NCI-H2227 (cell line): ENCODE measurements around the gene ADSL.

Source experiments
- DNase-seq: peaks from one replicate; lab custom pipeline; 2025; ENCODE audit not compliant: unreplicated experiment; lab: John Stamatoyannopoulos, UW

ADSL gene

DNA sequence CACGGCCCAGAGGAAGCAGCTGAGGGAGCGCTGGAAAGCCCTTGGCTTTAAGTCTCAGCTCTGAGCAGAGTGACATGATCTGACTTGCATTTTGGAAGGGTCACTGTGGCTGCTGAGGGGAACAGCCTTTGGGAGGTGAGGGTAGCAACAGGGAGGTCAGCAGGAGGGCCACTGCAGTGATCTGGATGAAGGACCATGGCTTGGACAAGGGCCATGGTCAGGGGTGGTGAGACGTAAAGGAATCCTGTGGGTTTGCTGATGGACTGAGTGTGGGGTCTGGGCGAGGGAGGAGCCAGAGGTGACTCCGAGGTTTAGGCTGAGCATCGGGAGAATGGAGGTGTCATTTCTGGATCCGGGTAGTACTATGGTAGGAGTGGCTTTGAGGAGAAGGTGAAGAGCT is 57.4 kb downstream of the ADSL start:
- no peak for DNase-seq

DNA sequence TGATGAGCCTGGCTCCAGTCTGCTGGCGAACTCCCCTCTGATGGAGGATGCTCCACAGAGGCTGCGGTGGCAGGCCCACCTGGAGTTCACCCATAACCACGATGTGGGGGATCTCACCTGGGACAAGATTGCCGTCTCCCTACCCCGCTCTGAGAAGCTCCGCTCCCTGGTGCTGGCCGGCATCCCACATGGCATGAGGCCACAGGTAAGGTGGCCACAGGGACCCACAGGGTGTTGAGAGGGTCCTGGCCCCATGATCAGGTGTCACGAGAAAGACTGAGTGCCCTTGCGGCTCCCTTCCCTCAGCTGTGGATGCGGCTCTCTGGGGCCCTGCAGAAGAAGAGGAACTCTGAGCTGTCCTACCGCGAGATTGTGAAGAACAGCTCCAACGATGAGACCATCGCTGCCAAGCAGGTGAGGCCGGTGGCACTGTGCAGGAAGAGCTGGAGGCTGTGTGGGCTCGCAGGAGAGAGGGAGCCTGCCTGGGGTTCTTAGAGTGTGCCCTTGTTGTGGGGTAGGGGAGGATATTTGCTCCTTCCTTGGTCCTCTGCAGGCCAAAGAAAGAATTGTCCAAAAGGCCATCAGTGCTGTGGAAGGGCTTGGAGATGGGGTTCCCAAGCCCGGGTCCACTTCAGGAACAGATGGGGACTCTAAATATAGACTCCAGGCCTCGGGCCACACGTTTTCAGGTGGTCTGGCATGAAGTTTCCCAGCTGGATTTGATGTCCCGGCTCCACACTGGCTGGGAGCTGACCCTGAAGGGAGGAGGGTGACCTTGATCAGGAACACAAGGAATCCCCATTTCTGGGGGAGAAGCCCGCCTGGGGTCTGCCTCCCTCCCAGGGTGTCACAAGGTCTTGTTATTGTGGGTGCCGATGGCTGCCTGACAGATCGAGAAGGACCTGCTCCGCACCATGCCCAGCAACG is 58.2 kb downstream of the ADSL start:
- no peak for DNase-seq

DNA sequence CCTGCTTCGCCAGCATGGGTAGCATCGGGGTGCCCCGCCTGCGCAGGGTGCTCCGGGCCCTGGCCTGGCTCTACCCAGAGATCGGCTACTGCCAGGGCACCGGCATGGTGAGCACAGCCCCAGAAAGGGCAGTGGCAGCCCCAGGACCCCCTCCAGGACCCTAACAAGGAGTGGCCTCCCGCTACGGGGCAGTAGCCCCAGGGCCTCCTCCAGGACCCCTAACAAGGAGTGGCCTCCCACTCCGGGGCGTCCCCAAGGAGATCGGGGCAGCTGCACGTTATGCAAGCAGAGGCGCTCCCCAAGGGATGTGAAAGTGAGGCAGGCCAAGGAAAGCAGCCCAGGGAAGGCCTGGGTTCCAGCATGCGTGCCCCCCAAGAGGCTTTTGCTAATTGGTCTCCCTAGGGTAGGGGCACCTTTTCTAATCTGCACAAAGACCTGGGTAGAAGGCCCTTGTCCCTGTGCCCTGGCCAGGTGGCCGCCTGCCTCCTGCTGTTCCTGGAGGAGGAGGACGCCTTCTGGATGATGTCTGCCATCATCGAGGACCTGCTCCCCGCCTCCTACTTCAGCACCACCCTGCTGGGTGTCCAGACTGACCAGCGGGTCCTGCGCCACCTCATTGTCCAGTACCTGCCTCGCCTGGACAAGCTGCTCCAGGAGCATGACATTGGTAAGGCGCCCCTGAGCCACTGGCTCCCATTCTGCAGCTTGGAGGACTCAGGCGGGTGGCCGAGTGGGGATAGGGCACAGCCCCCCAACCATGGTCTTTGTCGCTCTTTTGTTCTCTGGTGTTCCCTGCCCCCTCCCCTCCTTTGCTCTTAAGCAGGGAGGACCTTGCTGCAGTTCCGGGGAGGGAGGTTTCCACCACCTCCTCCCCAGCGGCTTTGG is 59.1 kb downstream of the ADSL start:
- no peak for DNase-seq

DNA sequence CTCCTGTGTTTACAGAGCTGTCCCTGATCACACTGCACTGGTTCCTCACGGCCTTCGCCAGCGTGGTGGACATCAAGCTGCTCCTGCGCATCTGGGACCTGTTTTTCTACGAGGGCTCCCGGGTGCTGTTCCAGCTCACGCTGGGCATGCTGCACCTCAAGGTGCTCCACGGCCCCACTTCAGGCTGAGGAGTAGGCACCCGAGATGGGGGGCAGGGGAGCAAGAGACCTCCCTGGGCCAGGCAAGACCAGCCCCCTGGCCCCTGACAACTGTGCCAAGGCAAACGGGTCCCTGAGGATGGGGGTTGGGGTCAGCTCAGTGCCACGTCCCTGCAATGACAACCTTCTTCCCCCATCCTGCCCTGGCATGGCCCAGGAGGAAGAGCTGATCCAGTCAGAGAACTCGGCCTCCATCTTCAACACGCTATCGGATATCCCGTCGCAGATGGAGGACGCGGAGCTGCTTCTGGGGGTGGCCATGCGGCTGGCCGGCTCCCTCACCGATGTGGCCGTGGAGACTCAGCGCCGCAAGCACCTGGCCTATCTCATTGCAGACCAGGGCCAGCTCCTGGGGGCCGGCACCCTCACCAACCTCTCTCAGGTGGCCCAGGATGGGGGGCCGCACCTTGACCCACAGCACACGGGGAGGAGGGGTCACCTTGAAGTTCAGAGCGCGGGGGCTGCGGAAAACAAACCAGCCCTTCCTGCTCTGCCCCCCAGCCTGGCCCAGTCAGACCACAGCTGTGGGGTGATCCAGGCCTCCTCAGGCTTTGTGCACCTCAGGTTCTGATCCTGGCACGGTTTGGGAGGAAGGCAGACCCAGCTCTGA is 60.0 kb downstream of the ADSL start:
- no peak for DNase-seq

DNA sequence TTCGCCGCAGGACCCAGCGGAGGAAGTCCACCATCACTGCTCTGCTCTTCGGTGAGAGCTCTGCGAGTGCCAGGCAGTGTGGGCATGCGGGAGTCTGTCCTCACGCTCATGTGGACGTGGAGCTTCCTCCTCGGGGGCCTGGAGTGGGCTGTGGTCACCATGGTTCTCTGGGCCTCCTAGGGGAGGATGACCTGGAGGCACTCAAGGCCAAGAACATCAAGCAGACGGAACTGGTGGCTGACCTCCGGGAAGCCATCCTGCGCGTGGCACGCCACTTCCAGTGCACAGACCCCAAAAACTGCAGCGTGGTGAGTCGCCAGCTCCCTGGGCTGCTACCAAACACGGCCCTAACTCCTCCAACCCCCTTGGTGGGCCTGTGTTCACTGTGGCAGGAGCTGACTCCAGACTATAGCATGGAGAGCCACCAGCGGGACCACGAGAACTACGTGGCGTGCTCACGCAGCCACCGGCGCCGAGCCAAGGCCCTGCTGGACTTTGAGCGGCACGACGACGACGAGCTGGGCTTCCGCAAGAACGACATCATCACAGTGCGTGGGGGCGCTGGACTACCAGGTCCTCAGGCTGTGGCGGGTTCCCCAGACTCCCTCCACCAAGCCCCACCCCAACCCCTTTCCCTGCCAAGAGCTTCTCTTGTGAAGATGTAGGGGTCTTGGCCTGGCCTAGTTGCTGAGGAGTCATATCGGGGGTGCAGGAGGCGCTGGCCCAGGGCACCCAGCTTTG is 60.9 kb downstream of the ADSL start:
- no peak for DNase-seq

DNA sequence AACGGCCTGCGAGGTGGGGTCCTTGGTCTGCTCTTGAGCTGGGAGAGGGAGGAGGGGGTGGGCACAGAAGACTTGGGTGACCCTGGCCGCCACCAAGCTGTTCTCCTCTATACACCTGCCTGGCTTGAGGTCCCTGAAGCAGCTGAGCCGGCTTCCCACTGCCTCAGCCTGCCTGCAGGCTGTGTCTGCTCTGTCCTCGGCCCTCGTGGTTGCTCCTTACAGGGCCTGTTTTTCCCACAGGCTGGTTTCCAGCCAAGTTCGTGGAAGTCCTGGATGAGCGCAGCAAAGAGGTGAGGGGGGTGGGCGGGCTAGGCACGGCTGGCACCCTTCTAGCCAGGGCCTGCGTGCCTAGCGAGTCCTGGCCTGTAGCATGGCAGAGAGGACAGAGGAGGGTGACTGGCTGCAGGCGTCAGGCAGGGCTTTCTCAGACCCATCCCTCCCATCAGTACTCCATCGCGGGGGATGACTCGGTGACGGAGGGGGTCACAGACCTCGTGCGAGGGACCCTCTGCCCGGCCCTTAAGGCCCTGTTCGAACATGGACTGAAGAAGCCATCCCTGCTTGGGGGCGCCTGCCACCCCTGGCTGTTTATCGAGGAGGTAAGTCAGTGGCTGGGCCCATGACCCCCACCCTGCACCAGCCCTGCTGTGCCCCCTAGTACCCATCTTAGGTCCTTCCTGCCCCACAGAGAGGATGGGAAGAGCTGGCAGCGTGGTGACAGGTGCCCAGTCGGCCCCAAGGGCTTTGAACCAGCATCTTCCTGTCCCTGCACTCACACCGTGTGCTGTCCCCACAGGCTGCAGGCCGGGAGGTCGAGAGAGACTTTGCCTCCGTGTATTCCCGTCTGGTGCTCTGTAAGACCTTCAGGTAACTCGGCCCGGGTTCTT is 61.8 kb downstream of the ADSL start:
- no peak for DNase-seq

DNA sequence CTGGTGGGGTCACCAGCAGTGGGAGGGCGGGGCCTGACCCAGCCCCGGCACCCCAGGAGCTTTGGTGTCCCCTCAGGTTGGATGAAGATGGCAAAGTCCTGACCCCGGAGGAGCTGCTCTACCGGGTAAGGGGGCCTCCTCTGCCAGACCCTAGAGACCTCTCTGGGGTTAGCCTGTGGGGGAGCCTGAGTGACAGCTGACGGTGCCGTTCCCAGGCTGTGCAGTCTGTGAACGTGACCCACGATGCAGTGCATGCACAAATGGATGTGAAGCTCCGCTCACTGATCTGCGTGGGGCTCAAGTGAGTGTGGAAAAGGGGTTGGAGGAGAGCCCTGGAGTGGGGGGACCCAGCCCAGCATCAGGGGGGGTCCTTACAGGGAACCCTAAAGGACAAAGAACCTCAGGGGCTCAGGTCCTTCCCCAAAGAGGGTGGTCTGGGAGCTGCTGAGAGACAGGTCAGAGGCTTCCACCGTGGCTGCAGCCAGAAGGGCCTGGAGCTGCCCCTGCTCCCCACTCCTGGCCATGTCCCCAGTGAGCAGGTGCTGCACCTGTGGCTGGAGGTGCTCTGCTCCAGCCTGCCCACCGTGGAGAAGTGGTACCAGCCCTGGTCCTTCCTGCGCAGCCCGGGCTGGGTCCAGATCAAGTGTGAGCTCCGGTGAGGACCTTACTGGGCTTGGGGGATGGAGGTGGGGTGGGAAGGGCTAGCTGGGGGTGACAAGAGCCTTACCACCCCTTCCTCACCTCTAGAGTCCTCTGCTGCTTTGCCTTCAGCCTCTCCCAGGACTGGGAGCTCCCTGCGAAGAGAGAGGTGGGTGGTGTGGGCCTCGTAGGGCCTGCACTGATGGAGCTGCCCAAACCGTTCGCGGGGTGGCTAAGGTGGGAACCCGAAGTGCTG is 62.7 kb downstream of the ADSL start:
- no peak for DNase-seq

DNA sequence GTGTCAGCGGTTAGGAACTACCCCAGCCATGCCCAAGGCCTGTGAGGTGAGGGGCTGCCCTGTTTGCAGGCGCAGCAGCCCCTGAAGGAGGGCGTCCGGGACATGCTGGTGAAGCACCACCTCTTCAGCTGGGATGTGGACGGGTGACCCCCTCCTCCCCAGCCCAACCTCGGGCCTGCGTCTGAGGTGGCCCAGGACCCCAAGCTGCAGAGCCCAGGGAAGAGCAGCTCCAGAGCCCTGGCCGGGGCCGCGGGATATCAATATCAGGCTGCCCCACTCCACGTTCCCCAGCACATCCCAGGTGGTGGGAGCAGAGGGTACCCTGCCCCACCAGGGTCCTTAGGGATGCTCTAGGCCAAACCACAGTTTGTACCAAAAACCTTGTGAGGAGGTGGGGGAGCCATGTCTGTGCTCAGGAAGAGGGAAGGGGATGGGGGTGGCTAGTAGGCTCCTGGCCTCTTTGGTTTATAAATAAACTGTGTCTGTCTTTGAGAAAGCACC is 63.4 kb downstream of the ADSL start:
- no peak for DNase-seq

DNA sequence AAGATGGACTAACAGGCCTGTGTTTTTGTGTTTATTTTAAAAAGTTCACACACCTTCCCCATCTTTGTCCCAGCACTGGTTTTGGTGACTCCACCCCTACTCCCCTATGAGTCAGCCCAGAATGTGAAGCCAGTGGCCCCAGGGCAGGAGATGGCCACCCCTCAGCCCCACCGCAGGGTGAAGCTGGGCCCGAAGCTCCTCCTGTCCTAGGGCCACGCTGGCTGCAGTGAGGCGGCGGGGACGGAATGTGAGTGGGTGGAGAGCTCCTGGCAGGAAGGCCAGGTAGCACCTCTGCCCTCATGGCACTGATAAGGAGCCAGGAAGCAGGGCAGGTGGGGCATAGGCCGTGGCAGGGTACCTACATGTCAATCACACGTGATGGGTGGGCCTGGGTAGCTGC is 64.0 kb downstream of the ADSL start:
- no peak for DNase-seq

DNA sequence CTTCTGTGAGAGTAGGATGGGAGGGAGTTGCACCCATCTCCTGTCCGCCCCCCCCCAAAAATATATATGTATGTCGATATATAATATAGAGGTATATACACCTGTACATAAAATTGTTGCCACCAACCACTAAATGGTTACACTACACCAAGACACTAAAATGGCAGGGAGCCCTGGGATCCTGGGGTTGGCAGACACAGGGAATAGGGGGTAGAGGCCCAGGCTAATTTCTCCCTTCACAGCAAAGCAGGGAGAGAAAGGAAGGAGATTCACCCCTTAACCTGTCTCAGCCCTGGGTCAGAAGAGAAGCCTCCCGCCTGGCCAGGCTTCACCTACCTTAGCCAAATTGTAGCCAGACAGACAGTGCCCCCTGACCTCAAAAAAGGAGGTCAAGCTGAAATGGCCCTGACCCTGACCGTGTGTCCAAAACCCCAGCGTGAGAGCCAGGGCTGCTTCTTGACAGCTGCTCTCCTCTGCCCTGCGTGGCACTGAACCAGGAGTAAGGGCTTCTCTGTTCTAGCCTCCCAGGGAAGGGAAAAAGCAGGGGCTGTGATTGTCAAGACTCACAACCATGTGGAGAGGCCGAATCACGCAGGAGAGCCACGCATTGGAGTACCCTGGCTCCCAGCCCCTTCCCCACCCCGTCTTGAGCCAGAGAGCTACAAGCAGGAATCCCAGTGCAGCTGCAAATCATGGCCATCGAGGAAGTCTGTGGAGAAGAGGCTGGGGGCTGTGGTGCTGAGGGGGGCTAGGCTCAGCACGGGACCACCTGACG is 64.6 kb downstream of the ADSL start:
- no peak for DNase-seq

DNA sequence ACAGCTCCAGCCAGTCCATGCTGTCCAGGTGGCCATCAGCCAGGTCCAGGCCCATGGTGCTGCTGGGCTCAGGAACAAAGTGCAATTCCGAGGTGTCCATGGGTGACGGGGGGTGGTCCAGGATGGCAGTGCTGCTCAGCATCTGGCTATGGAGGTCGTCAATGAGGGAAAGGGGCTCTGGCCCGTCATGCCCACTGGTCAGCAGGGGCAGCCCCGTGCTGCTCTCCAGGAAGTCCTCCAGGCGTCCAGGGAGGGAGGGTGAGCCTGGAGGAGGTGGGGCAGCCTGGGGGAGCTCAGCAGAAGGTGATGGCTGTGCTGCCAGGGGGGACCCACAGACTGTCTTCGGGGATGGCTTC is 65.2 kb downstream of the ADSL start:
- DNase-seq = no peak

DNA sequence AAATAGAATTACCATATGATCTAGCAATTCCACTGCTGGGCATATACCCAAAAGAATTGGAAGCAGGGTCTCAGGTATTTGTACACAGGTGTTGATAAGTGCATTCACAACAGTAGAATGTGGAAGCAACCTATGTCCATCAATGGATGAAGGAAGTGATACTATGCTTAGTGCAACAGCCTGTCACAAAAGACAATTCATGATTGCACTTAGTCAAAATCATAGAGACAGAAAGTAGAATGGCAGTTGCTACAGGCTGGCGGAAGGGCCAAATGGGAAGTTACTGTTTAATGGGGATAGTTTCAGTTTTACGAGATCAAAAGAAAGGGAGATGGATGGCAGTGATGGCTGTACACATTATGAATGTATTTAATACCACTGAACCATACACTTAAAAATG is 66.1 kb downstream of the ADSL start:
- DNase-seq = no peak

DNA sequence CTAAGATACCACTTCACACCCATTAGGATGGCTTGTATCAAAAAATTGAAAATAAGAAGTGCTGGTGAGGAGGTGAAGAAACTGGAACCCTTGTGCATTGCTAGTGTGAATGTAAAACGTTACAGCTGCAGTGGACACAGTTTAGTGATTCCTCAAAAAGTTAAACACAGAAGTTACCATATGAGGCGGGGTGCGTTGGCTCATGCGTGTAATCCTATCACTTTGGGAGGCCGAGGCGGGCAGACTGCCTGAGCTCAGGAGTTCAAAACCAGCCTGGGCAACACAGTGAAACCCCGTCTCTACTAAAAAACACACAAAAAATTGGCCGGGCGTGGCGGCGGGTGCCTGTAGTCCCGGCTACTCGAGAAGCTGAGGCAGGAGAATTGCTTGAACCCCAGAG is 67.6 kb downstream of the ADSL start:
- DNase-seq = no peak

DNA sequence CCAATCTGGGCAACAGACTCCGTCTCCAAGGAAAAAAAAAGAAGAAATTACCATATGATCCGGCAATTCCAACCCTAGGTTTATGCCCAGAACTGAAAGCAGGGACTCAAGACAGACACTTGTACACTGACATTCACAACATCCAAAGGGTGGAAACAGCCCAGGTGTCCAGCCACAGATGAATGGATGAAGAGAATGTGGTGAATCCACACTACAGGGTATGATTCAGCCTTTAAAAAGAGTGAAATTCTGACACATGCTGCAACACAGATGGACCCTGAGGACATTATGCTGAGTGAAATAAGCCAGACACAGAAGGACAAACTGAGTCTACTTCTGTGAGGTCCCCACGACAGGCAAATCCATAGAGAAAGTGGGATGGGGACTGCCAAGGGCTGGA is 68.0 kb downstream of the ADSL start:
- no peak for DNase-seq

DNA sequence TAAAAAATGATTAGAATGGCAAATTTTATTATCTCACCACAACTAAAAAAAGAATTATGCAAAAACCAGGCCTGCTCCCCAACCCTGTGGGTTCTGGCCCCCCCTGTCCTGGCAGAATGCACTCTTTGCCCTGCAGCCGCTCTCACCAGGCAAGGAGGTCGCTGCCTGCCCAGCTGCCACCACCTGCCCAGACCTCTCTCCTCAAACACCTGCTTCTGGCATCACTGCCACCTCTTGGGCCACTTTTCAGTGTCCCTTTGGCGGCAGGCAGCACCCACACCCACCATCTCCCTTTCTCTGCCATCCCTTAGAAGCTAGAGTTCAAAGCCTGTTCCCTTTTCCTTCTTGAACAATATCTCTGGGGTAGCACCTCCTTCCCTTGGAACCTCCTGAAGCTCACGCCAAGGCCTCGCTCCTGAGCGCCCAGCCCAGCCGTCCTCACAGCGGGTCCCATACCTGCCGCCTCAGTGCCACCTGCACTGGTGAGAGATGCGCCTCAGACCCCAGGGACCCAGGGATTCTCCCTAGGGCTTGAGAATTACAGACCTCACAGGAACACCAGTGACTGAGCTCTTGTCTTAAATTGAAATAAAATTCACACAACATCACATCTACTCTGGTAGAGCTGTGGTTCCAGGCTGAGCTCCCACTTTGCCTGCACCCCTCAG is 68.7 kb downstream of the ADSL start:
- DNase-seq = no peak

DNA sequence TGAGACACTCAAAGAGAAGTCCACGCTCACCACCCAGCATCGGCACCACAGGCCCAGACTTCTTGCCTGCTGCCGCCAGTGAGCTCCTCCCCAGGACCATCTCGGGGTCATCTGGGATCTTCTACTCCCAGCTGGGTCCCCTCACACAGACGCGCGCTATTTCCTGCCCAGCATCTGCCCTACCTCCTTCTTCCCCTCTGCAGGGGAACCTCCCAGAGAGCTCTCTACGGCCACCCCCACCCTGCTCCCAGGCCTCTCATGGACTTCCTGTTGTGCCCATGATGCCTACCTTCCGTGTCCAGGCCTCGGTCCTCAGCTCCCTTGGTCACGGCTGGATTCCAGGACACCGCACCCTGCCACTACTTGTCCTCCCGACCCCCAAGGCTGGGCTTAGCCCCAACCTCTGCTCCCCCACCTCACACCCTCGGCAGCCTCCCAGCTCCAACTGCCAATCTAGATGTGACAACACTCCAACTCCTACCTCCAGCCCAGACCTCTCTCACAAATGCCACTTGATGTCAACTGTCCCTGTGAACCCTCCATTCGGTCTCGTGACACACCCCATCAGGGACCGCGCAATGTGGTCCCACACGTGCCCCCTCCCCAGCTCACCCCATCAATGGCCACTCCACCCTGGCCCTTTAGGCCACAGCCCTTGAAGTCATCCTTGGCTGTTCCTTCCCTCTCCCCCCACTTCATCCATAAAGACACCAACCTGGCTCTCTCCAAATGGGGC is 69.4 kb downstream of the ADSL start:
- DNase-seq = no peak

DNA sequence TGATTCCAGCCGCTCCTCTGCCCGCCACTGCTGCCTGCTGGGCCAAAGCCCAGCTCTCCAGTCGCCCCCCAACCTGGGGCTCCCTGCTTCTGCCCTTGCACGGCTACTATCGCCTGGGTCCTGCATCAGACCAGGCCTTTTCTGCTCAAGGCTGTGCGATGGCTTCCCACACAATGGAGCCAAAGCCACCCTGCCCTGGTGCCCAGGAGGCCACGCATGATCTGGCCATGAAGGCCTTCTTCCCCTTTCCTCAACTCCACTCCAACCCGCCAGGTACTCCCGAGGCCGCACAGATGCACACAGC is 69.9 kb downstream of the ADSL start:
- DNase-seq = no peak
